GM23338 (cell line): Measurements from ENCODE around the gene TBC1D9B. TPM values are rescaled to one million over a fixed set of nuclear protein-coding genes. Genes with fewer than 3 reads are reported as not detected.

Source experiments
- ATAC-seq: fragments of 200-7000 bp; cut with Tn5 transposase; 3 replicates; pipeline ENCODE4 v1.9.1; 2020
- DNase-seq: peaks from one replicate; pipeline ENCODE4 v3.0.0-alpha.2; 2015; ENCODE audit warnings: low spot score
- H2AFZ ChIP-seq: fragments of 200-600 bp; sonication (generic); 2 replicates; pipeline ENCODE4 v1.8.0; 2016; ENCODE audit warnings: antibody characterized with exemption, mild to moderate bottlenecking, moderate library complexity
- H3F3A ChIP-seq: fragments of 200-600 bp; sonication (generic); replicated peaks from 2 replicates; pipeline ENCODE4 v1.8.0; 2017; ENCODE audit warnings: antibody characterized with exemption, mixed run types, low read depth
- H3K27ac ChIP-seq: fragments of 200-600 bp; sonication (generic); 2 replicates; pipeline ENCODE4 v1.6.1; 2016; ENCODE audit warnings: low read depth
- H3K27me3 ChIP-seq: fragments of 200-600 bp; sonication (generic); 2 replicates; pipeline ENCODE4 v1.8.0; 2016; ENCODE audit warnings: mild to moderate bottlenecking, mixed run types, moderate library complexity; ENCODE audit not compliant: insufficient read depth
- H3K36me3 ChIP-seq: fragments of 200-600 bp; sonication (generic); 2 replicates; pipeline ENCODE4 v1.8.0; 2016; ENCODE audit warnings: mild to moderate bottlenecking; ENCODE audit not compliant: insufficient read depth
- H3K4me1 ChIP-seq: fragments of 200-600 bp; sonication (generic); 2 replicates; pipeline ENCODE4 v1.8.0; 2016; ENCODE audit warnings: mild to moderate bottlenecking, moderate library complexity; ENCODE audit not compliant: insufficient read depth
- H3K4me2 ChIP-seq: fragments of 200-600 bp; sonication (generic); 2 replicates; pipeline ENCODE4 v1.7.1; 2017; ENCODE audit warnings: mixed run types
- H3K4me3 ChIP-seq: fragments of 200-600 bp; sonication (generic); 2 replicates; pipeline ENCODE4 v1.6.1; 2016; ENCODE audit warnings: mixed run types
- H3K79me2 ChIP-seq: fragments of 200-600 bp; sonication (generic); replicated peaks from 2 replicates; pipeline ENCODE4 v1.8.0; 2017; ENCODE audit warnings: mild to moderate bottlenecking; ENCODE audit not compliant: insufficient read depth
- H3K9me2 ChIP-seq: fragments of 200-600 bp; sonication (generic); 2 replicates; pipeline ENCODE4 v1.8.0; 2017; ENCODE audit not compliant: insufficient read depth
- H4K20me1 ChIP-seq: fragments of 200-600 bp; sonication (generic); replicated peaks from 2 replicates; pipeline ENCODE4 v1.8.0; 2017; ENCODE audit warnings: mild to moderate bottlenecking; ENCODE audit not compliant: insufficient read depth
- H3K27ac Mint-ChIP-seq: 2 replicates; pipeline ENCODE4 v1.8.0; 2020; ENCODE audit warnings: inconsistent platforms, mild to moderate bottlenecking, moderate library complexity, mixed read lengths
- H3K27me3 Mint-ChIP-seq: 3 replicates; pipeline ENCODE4 v1.8.0; 2022; ENCODE audit warnings: low read depth, mild to moderate bottlenecking, moderate library complexity, mixed read lengths, inconsistent platforms; ENCODE audit not compliant: insufficient read depth, poor library complexity
- H3K36me3 Mint-ChIP-seq: 3 replicates; pipeline ENCODE4 v1.8.0; 2021; ENCODE audit warnings: low read depth, mild to moderate bottlenecking, inconsistent platforms, moderate library complexity, mixed read lengths
- H3K4me1 Mint-ChIP-seq: 3 replicates; pipeline ENCODE4 v1.8.0; 2020; ENCODE audit warnings: mild to moderate bottlenecking, inconsistent platforms, mixed read lengths
- H3K4me3 Mint-ChIP-seq: 3 replicates; pipeline ENCODE4 v1.8.0; 2021; ENCODE audit warnings: moderate library complexity, mild to moderate bottlenecking, inconsistent platforms, mixed read lengths
- H3K9me3 Mint-ChIP-seq: 3 replicates; pipeline ENCODE4 v1.8.0; 2020; ENCODE audit warnings: moderate library complexity, mild to moderate bottlenecking, inconsistent platforms, mixed read lengths
- CREB1 ChIP-seq: fragments of 250-450 bp; sonication (Bioruptor Pico); IDR thresholded peaks from 2 replicates; pipeline ENCODE4 v1.5.0; 2020; ENCODE audit warnings: low read depth, mild to moderate bottlenecking, moderate library complexity
- CTCF ChIP-seq, 2 experiments: fragments of 200-600 bp in 1 of 2; sonication (generic) in 1 of 2; conservative IDR thresholded peaks; 2 replicates each; pipeline versions ENCODE4 v1.5.1 to v1.6.1; 2016 to 2017; ENCODE audit warnings: antibody characterized with exemption in 2 of 2, low read depth in 2 of 2, mild to moderate bottlenecking in 2 of 2, moderate library complexity in 1 of 2
- EZH2 ChIP-seq: fragments of 200-600 bp; sonication (generic); IDR thresholded peaks from one replicate; pipeline ENCODE4 v1.8.0; 2017; ENCODE audit warnings: antibody characterized with exemption, mild to moderate bottlenecking, low read depth; ENCODE audit not compliant: unreplicated experiment
- EZH2phosphoT487 ChIP-seq: fragments of 200-600 bp; sonication (generic); IDR thresholded peaks from one replicate; pipeline ENCODE4 v1.8.1; 2018; ENCODE audit warnings: antibody characterized with exemption; ENCODE audit not compliant: unreplicated experiment
- NANOG ChIP-seq: IDR thresholded peaks from 2 replicates; pipeline ENCODE4 v1.6.1; 2016; ENCODE audit warnings: antibody characterized with exemption, borderline replicate concordance
- POLR2AphosphoS5 ChIP-seq: IDR thresholded peaks from 2 replicates; pipeline ENCODE4 v1.6.1; 2016; ENCODE audit warnings: antibody characterized with exemption, low read depth
- REST ChIP-seq: IDR thresholded peaks from one replicate; pipeline ENCODE4 v1.6.1; 2018; ENCODE audit warnings: antibody characterized with exemption; ENCODE audit not compliant: unreplicated experiment
- STAT1 ChIP-seq: IDR thresholded peaks from one replicate; pipeline ENCODE4 v1.6.1; 2016; ENCODE audit warnings: antibody characterized with exemption; ENCODE audit not compliant: unreplicated experiment
- ZNF114 ChIP-seq: fragments of 250-450 bp; sonication (Bioruptor Pico); IDR thresholded peaks from 2 replicates; pipeline ENCODE4 v1.5.0; 2020; ENCODE audit warnings: mild to moderate bottlenecking, moderate library complexity
- ZNF331 ChIP-seq: fragments of 250-450 bp; sonication (Bioruptor Pico); IDR thresholded peaks from 2 replicates; pipeline ENCODE4 v1.5.0; 2020; ENCODE audit warnings: low read depth, mild to moderate bottlenecking, moderate library complexity
- polyA plus RNA-seq: library from polyadenylated mRNA; unstranded; fragments of >200 nt; fragmentation: Nextera tagmentation; extraction: Ambion mirVana; gene quantifications from 2 replicates; pipeline ENCODE4 v1.2.1, GENCODE V29; 2016
- total RNA-seq: library from RNA; depleted of rRNA; stranded (reverse); fragments of >200 nt; shearing (Covaris generic); gene quantifications from 2 replicates; pipeline ENCODE4 v1.2.3, GENCODE V29; 2014
- TF ChIP-seq, protein P1 (sequence below): IDR thresholded peaks from 2 replicates; pipeline ENCODE4 v1.6.1; 2016; ENCODE audit warnings: antibody characterized with exemption
- TF ChIP-seq, protein P2 (sequence below): fragments of 250-450 bp; sonication (Bioruptor Pico); IDR thresholded peaks from 2 replicates; pipeline ENCODE4 v1.5.0; 2020; ENCODE audit warnings: mild to moderate bottlenecking, moderate library complexity

The TBC1D9B gene
- total and polyA plus RNA-seq, 2 experiments from 2014 or later: 19.0 to 38.0 TPM

- Histone ChIP-seq H3K4me3 (no peak overlapping the region), H2AFZ (no peak overlapping the region), H3K4me1 (no peaks in the 10 kb centered on the region), H3K27me3 (no peaks in the 10 kb centered on the region), H3F3A (no peaks in the 10 kb centered on the region), H3K79me2 (no peaks in the 10 kb centered on the region), H3K36me3 (peaks cover 20% of the 10 kb centered on the region), H4K20me1 (no peaks in the 10 kb centered on the region), H3K4me2 (no peak overlapping the region), H3K9me2 (0 out of 2 replicates have a peak, but pooled peaks cover 2% of the 10 kb centered on the region), H3K27ac (no peak overlapping the region)
- H3K36me3 Mint-ChIP-seq: peaks cover 47% of the 10 kb centered on the region
- DNase-seq (no peak), ATAC-seq (no peak)
- no peak overlapping the region for H3K4me3 Mint-ChIP-seq
- no peaks in the 10 kb centered on the region for H3K4me1 Mint-ChIP-seq
- no peak for TF ChIP-seq POLR2AphosphoS5
- TF ChIP-seq STAT1: no peak
- no peak for TF ChIP-seq NANOG
- TF ChIP-seq, protein P1, sequence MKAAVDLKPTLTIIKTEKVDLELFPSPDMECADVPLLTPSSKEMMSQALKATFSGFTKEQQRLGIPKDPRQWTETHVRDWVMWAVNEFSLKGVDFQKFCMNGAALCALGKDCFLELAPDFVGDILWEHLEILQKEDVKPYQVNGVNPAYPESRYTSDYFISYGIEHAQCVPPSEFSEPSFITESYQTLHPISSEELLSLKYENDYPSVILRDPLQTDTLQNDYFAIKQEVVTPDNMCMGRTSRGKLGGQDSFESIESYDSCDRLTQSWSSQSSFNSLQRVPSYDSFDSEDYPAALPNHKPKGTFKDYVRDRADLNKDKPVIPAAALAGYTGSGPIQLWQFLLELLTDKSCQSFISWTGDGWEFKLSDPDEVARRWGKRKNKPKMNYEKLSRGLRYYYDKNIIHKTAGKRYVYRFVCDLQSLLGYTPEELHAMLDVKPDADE: no peak
- TF ChIP-seq REST: no peak
- no peak for TF ChIP-seq ZNF114 (CRISPR knock-in tag)
- no peak for TF ChIP-seq CTCF (conservative IDR thresholded peaks at IDR 0.05; ENCODE audit: low read depth in 2 of 2)
- no peak for TF ChIP-seq CREB1 (CRISPR knock-in tag)
- no peak for TF ChIP-seq EZH2phosphoT487
- TF ChIP-seq EZH2: no peak
- no peak for TF ChIP-seq ZNF331 (CRISPR knock-in tag)
- TF ChIP-seq, protein P2, sequence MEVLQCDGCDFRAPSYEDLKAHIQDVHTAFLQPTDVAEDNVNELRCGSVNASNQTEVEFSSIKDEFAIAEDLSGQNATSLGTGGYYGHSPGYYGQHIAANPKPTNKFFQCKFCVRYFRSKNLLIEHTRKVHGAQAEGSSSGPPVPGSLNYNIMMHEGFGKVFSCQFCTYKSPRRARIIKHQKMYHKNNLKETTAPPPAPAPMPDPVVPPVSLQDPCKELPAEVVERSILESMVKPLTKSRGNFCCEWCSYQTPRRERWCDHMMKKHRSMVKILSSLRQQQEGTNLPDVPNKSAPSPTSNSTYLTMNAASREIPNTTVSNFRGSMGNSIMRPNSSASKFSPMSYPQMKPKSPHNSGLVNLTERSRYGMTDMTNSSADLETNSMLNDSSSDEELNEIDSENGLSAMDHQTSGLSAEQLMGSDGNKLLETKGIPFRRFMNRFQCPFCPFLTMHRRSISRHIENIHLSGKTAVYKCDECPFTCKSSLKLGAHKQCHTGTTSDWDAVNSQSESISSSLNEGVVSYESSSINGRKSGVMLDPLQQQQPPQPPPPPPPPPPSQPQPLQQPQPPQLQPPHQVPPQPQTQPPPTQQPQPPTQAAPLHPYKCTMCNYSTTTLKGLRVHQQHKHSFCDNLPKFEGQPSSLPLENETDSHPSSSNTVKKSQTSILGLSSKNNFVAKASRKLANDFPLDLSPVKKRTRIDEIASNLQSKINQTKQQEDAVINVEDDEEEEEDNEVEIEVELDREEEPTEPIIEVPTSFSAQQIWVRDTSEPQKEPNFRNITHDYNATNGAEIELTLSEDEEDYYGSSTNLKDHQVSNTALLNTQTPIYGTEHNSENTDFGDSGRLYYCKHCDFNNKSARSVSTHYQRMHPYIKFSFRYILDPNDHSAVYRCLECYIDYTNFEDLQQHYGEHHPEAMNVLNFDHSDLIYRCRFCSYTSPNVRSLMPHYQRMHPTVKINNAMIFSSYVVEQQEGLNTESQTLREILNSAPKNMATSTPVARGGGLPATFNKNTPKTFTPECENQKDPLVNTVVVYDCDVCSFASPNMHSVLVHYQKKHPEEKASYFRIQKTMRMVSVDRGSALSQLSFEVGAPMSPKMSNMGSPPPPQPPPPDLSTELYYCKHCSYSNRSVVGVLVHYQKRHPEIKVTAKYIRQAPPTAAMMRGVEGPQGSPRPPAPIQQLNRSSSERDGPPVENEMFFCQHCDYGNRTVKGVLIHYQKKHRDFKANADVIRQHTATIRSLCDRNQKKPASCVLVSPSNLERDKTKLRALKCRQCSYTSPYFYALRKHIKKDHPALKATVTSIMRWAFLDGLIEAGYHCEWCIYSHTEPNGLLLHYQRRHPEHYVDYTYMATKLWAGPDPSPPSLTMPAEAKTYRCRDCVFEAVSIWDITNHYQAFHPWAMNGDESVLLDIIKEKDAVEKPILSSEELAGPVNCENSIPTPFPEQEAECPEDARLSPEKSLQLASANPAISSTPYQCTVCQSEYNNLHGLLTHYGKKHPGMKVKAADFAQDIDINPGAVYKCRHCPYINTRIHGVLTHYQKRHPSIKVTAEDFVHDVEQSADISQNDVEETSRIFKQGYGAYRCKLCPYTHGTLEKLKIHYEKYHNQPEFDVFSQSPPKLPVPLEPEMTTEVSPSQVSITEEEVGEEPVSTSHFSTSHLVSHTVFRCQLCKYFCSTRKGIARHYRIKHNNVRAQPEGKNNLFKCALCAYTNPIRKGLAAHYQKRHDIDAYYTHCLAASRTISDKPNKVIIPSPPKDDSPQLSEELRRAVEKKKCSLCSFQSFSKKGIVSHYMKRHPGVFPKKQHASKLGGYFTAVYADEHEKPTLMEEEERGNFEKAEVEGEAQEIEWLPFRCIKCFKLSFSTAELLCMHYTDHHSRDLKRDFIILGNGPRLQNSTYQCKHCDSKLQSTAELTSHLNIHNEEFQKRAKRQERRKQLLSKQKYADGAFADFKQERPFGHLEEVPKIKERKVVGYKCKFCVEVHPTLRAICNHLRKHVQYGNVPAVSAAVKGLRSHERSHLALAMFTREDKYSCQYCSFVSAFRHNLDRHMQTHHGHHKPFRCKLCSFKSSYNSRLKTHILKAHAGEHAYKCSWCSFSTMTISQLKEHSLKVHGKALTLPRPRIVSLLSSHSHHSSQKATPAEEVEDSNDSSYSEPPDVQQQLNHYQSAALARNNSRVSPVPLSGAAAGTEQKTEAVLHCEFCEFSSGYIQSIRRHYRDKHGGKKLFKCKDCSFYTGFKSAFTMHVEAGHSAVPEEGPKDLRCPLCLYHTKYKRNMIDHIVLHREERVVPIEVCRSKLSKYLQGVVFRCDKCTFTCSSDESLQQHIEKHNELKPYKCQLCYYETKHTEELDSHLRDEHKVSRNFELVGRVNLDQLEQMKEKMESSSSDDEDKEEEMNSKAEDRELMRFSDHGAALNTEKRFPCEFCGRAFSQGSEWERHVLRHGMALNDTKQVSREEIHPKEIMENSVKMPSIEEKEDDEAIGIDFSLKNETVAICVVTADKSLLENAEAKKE (CRISPR knock-in tag): no peak
- H3K27ac Mint-ChIP-seq: no peak overlapping the region
- H3K27me3 Mint-ChIP-seq: peaks cover 4% of the 10 kb centered on the region
- peaks cover 28% of the 10 kb centered on the region for H3K9me3 Mint-ChIP-seq
Observed at GRCh38 chr5:179879690-179880010, 28.0 kb downstream of the TBC1D9B start.
